IPS-15b (cell line): ENCODE measurements around the gene KIRREL1.

Experiments used
- H3K27me3 ChIP-seq: one replicate; pipeline ENCODE4 v1.6.1; 2013; ENCODE audit warnings: low read length; ENCODE audit not compliant: control insufficient read depth, insufficient read depth
- H3K36me3 ChIP-seq: one replicate; pipeline ENCODE4 v1.6.1; 2013; ENCODE audit warnings: low read length; ENCODE audit not compliant: control insufficient read depth, insufficient read depth
- H3K4me1 ChIP-seq: one replicate; pipeline ENCODE4 v1.6.1; 2013; ENCODE audit warnings: mild to moderate bottlenecking, low read length; ENCODE audit not compliant: control insufficient read depth, insufficient read depth
- H3K4me3 ChIP-seq: one replicate; pipeline ENCODE4 v1.5.1; 2013; ENCODE audit warnings: low read depth, low read length
- H3K9ac ChIP-seq: one replicate; pipeline ENCODE4 v1.6.1; 2013; ENCODE audit warnings: low read depth, mild to moderate bottlenecking, low read length
- H3K9me3 ChIP-seq: one replicate; pipeline ENCODE4 v1.6.1; 2013; ENCODE audit warnings: mild to moderate bottlenecking, low read length; ENCODE audit not compliant: control insufficient read depth, insufficient read depth

The KIRREL1 gene

DNA sequence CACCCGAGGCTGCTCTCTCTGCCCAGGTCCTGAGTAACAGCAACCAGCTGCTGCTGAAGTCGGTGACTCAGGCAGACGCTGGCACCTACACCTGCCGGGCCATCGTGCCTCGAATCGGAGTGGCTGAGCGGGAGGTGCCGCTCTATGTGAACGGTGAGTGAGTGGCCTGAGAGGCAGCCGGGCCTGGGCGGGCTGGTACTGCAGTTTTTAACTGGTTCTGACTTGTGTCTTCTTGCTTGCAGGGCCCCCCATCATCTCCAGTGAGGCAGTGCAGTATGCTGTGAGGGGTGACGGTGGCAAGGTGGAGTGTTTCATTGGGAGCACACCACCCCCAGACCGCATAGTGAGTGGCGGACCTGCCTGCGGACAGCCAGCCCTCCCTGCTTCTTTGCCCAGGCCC is 96.0 kb downstream of the KIRREL1 start:
- Histone ChIP-seq H3K9ac (no peak overlapping the region), H3K36me3 (peaks cover 44% of the 10 kb centered on the region), H3K27me3 (no peaks in the 10 kb centered on the region)

DNA sequence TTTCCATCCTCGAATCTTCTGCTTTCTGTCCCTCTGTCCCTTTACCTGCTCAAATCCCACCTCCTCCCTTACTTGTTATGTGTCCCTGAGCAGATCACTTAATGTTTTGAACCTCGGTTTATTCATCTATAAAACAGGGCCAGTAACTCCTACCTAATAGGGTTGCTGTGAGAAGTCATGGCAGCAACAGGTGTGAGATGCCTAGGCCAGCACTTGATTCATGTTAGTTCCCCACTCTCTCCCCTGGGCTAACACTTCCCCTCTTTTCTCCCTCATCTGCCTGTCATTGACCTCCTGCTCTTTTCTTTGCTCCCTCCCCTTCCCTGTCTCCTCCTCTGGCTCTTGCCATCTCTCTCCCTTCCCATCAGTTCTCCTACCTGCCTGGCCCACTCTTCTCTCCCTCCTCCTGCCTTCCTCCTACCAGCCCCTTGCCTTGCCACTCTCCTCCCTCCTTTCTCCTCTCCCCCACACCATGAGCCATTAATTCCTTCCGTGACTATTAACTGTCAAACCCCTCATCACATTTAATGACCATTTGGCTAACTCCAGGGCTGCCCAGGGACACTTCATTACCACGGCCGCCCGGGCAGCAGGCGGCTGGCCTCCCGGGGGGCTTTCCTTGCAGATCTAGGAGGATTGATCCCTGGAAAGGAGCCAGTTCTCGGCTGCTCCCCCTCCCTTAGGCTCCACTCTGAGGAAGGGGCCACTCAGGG is 96.6 kb downstream of the KIRREL1 start:
- H3K9me3 ChIP-seq, result no peaks in the 10 kb centered on the region
- H3K36me3 ChIP-seq, result peaks cover 43% of the 10 kb centered on the region
- H3K4me3 ChIP-seq, result no peak overlapping the region
- no peaks in the 10 kb centered on the region for H3K4me1 ChIP-seq
- no peaks in the 10 kb centered on the region for H3K27me3 ChIP-seq
- no peak overlapping the region for H3K9ac ChIP-seq

More for the DNA sequence above, 96.0 kb downstream of the KIRREL1 start:
- Histone ChIP-seq H3K4me3 (no peak overlapping the region), H3K9me3 (no peaks in the 10 kb centered on the region), H3K4me1 (no peaks in the 10 kb centered on the region)

GRCh38 chr1:158093376-158093775 is 99.9 kb downstream of the KIRREL1 start:
- H3K9ac ChIP-seq, result no peak overlapping the region
- no peak overlapping the region for H3K4me3 ChIP-seq
- no peaks in the 10 kb centered on the region for H3K27me3 ChIP-seq
- H3K9me3 ChIP-seq, result no peaks in the 10 kb centered on the region
- H3K36me3 ChIP-seq, result peaks cover 39% of the 10 kb centered on the region
- H3K4me1 ChIP-seq, result peaks cover 9% of the 10 kb centered on the region

DNA sequence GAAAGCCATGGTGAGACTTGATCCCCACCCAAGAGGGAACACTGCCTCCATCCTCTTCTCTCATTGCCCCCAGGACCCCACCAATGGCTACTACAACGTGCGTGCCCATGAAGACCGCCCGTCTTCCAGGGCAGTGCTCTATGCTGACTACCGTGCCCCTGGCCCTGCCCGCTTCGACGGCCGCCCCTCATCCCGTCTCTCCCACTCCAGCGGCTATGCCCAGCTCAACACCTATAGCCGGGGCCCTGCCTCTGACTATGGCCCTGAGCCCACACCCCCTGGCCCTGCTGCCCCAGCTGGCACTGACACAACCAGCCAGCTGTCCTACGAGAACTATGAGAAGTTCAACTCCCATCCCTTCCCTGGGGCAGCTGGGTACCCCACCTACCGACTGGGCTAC is 101.1 kb downstream of the KIRREL1 start:
- H3K9ac ChIP-seq, result no peak overlapping the region
- H3K36me3 ChIP-seq, result peaks cover 34% of the 10 kb centered on the region
- no peaks in the 10 kb centered on the region for H3K27me3 ChIP-seq
- H3K9me3 ChIP-seq, result no peaks in the 10 kb centered on the region
- no peak overlapping the region for H3K4me3 ChIP-seq
- peaks cover 18% of the 10 kb centered on the region for H3K4me1 ChIP-seq

- H3K4me1 ChIP-seq, result peaks cover 23% of the 10 kb centered on the region
- no peaks in the 10 kb centered on the region for H3K27me3 ChIP-seq
- no peak overlapping the region for H3K9ac ChIP-seq
- H3K9me3 ChIP-seq, result no peaks in the 10 kb centered on the region
- H3K4me3 ChIP-seq, result no peak overlapping the region
- peaks cover 26% of the 10 kb centered on the region for H3K36me3 ChIP-seq
Observed at GRCh38 chr1:158095737-158096335, 102.4 kb downstream of the KIRREL1 start.

GRCh38 chr1:158098256-158098655 is 104.8 kb downstream of the KIRREL1 start:
- Histone ChIP-seq H3K9ac (no peak overlapping the region), H3K27me3 (no peaks in the 10 kb centered on the region), H3K4me3 (no peak overlapping the region), H3K9me3 (no peaks in the 10 kb centered on the region), H3K4me1 (peaks cover 43% of the 10 kb centered on the region), H3K36me3 (peaks cover 18% of the 10 kb centered on the region)

GRCh38 chr1:158099185-158099584 is 105.7 kb downstream of the KIRREL1 start:
- Histone ChIP-seq H3K9me3 (no peaks in the 10 kb centered on the region), H3K4me3 (no peak overlapping the region), H3K36me3 (peaks cover 11% of the 10 kb centered on the region), H3K4me1 (peaks cover 49% of the 10 kb centered on the region), H3K27me3 (no peaks in the 10 kb centered on the region), H3K9ac (no peak overlapping the region)

- H3K4me3 ChIP-seq, result no peak overlapping the region
- peaks cover 3% of the 10 kb centered on the region for H3K36me3 ChIP-seq
- no peak overlapping the region for H3K9ac ChIP-seq
- no peaks in the 10 kb centered on the region for H3K27me3 ChIP-seq
- peaks cover 62% of the 10 kb centered on the region for H3K4me1 ChIP-seq
- H3K9me3 ChIP-seq, result no peaks in the 10 kb centered on the region
Observed at GRCh38 chr1:158100498-158100897, 107.1 kb downstream of the KIRREL1 start.

GRCh38 chr1:158101455-158101854 is 108.0 kb downstream of the KIRREL1 start:
- Histone ChIP-seq H3K4me3 (no peak overlapping the region), H3K36me3 (no peaks in the 10 kb centered on the region), H3K9me3 (no peaks in the 10 kb centered on the region), H3K9ac (no peak overlapping the region), H3K27me3 (no peaks in the 10 kb centered on the region), H3K4me1 (peaks cover 64% of the 10 kb centered on the region)

DNA sequence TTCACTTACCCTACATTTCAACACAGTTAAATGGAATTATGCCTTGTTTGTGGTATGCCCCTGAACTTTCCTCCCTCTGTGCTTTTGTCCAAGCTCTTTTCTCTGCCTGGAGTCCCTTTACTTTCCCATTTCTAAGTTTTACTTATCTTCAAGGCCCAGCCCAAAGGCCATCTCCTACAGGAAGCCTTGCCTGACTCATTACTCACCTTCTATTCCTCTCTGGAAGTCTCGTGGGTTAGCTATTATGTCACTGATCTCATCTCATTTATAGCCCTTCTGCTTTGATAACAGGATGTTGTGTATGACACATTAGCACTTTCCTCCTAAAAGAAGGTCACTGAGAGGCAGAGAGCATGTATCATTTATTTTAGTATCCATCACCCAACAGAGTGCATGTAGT is 108.5 kb downstream of the KIRREL1 start:
- no peak overlapping the region for H3K9ac ChIP-seq

GRCh38 chr1:158102881-158103674 is 109.6 kb downstream of the KIRREL1 start:
- no peak overlapping the region for H3K4me3 ChIP-seq
- no peak overlapping the region for H3K9ac ChIP-seq
- peaks cover 69% of the 10 kb centered on the region for H3K4me1 ChIP-seq
- H3K27me3 ChIP-seq, result no peaks in the 10 kb centered on the region
- no peaks in the 10 kb centered on the region for H3K9me3 ChIP-seq
- no peaks in the 10 kb centered on the region for H3K36me3 ChIP-seq

More for the DNA sequence above, 108.5 kb downstream of the KIRREL1 start:
- H3K4me1 ChIP-seq, result peaks cover 67% of the 10 kb centered on the region
- no peak overlapping the region for H3K4me3 ChIP-seq
- no peaks in the 10 kb centered on the region for H3K27me3 ChIP-seq
- H3K36me3 ChIP-seq, result no peaks in the 10 kb centered on the region
- no peaks in the 10 kb centered on the region for H3K9me3 ChIP-seq
